Activated effector memory CD4-positive, alpha-beta T cell treated with Interleukin-2 at 50 U/mL for 16 hours (primary cell): Measurements from ENCODE around the gene ACSM6.

Source experiments
- DNase-seq: peaks from one replicate; pipeline ENCODE4 v3.0.0-alpha.2; 2020

The ACSM6 gene

DNA sequence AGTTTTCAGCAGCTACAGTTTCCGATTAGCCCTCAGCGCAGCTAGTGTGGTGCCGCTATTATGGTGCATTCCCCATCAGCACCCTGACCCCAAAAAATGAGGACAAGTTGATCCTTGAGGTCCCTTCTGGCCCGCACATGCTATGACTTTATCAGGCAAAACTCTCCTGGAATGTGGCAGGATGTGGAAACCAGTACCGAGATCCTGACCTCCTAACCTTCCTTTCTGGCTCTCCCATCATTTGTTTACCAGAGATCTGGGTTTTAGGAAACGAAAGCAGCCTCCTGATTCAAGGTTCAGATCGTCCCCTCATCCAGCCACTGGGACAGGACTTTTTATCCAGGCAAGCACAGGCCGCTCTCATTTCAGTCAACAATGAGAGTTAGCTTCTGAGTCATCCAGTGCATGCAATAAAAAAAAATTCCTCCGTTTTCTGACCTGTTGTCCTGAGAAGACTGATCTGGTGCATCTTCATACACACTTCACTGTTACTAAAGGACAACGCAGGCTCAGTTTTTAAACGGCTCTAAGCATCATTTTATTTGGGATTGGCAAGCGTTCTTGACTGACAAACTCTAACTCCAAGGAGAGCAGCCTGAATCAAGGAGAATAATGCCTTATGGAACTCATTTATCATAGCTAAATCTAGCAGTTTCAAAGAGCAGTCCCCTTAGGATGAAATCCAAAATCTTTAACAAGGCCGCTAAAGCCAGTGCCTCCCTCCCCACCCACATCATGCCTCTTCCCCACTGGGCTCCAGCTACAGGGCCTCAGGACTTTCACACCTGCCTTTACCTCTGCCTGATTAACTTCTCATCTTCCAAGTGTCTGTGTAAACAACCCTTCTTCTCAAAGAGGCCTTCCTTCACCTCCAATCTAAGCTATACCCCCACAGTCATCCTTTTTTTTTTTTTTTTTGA is 79.6 kb downstream of the ACSM6 start:
- no peak for DNase-seq

DNA sequence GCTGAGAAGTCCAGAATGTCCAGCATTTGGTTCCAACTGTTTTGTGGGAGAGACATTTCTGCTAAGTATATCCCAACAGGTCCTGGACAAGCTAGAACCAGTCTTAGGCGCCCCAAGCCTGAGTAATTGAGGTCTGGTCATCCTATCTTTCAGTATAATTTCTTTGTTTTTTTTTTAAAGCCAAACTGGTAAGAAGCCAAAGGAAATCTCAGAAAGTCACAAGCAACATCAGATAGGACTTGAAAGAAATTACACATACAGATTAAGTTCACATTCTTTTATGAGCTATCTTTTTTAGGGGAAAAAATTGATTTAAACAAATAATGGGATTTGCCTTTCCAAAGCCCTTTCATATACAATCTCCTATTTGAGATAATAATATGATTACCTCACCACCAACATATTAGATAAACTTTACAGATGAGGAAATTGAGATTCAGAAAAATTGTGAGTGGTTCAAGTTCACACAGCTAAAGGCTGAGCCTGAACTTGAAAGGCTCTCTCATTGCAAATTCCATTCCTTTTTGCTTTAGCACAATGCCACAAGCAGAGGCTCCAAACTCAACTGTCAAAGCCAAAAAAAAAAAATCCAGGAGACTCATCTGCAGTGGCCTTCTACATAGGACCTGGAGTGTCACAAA is 81.8 kb downstream of the ACSM6 start:
- DNase-seq = no peak

DNA sequence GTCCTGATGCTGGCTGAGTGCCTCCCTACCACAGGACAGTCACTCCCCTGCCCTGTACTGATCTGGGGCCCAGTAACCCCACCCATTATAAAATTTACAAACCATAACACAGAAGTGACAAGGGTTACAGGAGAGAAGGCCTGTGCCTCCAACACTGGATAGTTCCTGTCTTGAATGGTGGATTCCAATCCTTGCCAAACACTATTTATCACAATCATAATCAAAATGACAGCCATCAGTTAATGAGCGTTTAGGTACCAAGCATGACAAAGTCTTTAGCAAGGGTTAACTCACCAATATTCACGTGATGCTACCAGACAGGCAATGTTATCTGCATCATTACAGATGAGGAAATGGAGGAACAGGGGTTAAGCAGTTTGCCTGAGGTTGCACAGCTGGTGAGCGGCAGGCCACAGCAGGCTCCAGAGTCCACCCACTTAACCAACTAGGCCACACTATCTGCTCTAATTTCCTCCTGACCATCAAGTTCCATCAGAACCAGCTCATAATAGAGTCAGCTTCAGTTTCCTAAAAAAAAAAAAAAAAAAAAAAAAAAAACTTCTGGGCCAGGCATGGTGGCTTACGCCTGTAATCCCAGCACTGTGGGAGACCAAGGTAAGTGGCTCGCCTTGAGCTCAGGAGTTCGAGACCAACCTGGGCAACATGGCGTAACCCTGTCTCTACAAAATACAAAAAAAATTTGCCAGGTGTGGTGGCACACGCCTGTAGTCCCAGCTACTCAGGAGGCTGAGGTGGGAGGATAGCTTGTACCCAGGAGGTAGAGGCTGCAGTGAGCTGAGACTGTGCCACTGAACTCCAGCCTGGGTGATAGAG is 82.5 kb downstream of the ACSM6 start:
- no peak for DNase-seq

DNA sequence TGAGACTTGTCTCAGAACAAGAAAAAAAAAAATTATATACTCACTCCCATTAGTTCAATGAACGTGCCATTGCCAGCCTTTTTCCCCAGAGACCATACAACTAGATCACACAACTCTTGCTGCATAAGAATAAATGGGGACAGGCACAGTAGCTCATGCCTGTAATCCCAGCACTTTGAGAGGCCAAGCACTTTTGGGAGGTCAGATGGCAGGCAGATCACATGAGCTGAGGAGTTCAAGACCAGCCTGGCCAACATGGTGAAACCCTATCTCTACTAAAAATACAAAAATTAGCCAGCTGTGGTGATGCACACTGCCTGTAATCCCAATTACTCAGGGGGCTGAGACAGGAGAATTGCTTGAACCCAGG is 83.1 kb downstream of the ACSM6 start:
- no peak for DNase-seq

DNA sequence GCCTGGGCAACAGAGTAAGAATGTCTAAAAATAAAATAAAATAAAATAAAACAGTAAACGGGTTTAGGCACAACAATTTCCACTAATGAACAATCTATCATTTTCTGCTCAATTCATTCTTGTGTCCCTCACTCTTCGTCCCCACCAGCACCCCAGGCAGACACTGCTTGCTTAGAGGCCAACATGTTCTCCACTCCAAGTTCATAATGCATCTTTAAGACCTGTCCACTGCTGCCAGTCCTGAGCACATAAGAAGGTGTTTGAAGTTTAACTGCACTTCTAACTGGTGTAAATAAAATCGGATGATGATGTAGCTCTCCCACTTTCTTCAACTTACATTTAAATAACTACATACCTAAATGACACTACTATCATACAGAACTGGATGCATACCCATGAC is 83.6 kb downstream of the ACSM6 start:
- no peak for DNase-seq
